GM19397 (cell line): ENCODE results near the gene TPRX2.
"Not testable (repeated sequence)": the region's sequence is repeated elsewhere in the genome, so short reads cannot be mapped to it uniquely, and the experiment has no call there.

Experiments
- ATAC-seq: cut with Tn5 transposase; IDR thresholded peaks from one replicate; pipeline ENCODE4 v1.9.1; 2021; ENCODE audit warnings: mild to moderate bottlenecking, moderate library complexity; ENCODE audit not compliant: unreplicated experiment

Gene TPRX2

GRCh38 chr19:47860602-47861297 lies 1.7 kb downstream of the TPRX2 start:
- no peak for ATAC-seq

- ATAC-seq, result no peak
Measured at GRCh38 chr19:47861630-47862029, 2.6 kb downstream of the TPRX2 start.

GRCh38 chr19:47863514-47863936 lies 4.5 kb downstream of the TPRX2 start:
- no peak for ATAC-seq

GRCh38 chr19:47865166-47865565 lies 6.1 kb downstream of the TPRX2 start:
- no peak for ATAC-seq

- ATAC-seq, result no peak
Measured at GRCh38 chr19:47878906-47879305, 19.9 kb downstream of the TPRX2 start.

GRCh38 chr19:47879385-47879784 lies 20.4 kb downstream of the TPRX2 start:
- ATAC-seq, result not testable (repeated sequence)

- no peak for ATAC-seq
Measured at GRCh38 chr19:47881757-47882156, 22.7 kb downstream of the TPRX2 start.

GRCh38 chr19:47882890-47883289 lies 23.9 kb downstream of the TPRX2 start:
- ATAC-seq, result no peak

- ATAC-seq, result no peak
Measured at GRCh38 chr19:47885067-47885463, 26.0 kb downstream of the TPRX2 start.

- ATAC-seq, result no peak
Measured at GRCh38 chr19:47886010-47886559, 27.1 kb downstream of the TPRX2 start, which contains the start of gene SULT2A1. Gene SULT2A1, minus strand, starts transcription at chr19:47886315. Its CDS starts 58 bp downstream, at chr19:47886257.

GRCh38 chr19:47890865-47891621 lies 32.0 kb downstream of the TPRX2 start:
- no peak for ATAC-seq

GRCh38 chr19:47891622-47891922 lies 32.5 kb downstream of the TPRX2 start:
- no peak for ATAC-seq

- ATAC-seq, result no peak
Measured at GRCh38 chr19:47891923-47892666, 33.1 kb downstream of the TPRX2 start.

- ATAC-seq, result no peak
Measured at GRCh38 chr19:47895165-47895782, 36.2 kb downstream of the TPRX2 start.

- ATAC-seq, result no peak
Measured at GRCh38 chr19:47896019-47896418, 37.0 kb downstream of the TPRX2 start.

- no peak for ATAC-seq
Measured at GRCh38 chr19:47896773-47897172, 37.7 kb downstream of the TPRX2 start.

GRCh38 chr19:47897861-47898260 lies 38.8 kb downstream of the TPRX2 start:
- ATAC-seq, result no peak

- ATAC-seq, result no peak
Measured at GRCh38 chr19:47899335-47899734, 40.3 kb downstream of the TPRX2 start.

- ATAC-seq, result no peak
Measured at GRCh38 chr19:47901370-47901769, 42.3 kb downstream of the TPRX2 start.

- not testable (repeated sequence) for ATAC-seq
Measured at GRCh38 chr19:47909350-47909749, 50.3 kb downstream of the TPRX2 start.

GRCh38 chr19:47910191-47910590 lies 51.2 kb downstream of the TPRX2 start:
- ATAC-seq, result not testable (repeated sequence)
